HG03469 (cell line): ENCODE data around the gene R3HCC1L.
A peak's percentile ranks its signal among the peaks of the same experiment; 100 is the strongest.

ENCODE experiments used
- ATAC-seq: cut with Tn5 transposase; IDR thresholded peaks from one replicate; pipeline ENCODE4 v1.9.1; 2021; ENCODE audit warnings: mild to moderate bottlenecking, moderate library complexity, moderate number of reproducible peaks; ENCODE audit not compliant: unreplicated experiment

R3HCC1L gene

DNA sequence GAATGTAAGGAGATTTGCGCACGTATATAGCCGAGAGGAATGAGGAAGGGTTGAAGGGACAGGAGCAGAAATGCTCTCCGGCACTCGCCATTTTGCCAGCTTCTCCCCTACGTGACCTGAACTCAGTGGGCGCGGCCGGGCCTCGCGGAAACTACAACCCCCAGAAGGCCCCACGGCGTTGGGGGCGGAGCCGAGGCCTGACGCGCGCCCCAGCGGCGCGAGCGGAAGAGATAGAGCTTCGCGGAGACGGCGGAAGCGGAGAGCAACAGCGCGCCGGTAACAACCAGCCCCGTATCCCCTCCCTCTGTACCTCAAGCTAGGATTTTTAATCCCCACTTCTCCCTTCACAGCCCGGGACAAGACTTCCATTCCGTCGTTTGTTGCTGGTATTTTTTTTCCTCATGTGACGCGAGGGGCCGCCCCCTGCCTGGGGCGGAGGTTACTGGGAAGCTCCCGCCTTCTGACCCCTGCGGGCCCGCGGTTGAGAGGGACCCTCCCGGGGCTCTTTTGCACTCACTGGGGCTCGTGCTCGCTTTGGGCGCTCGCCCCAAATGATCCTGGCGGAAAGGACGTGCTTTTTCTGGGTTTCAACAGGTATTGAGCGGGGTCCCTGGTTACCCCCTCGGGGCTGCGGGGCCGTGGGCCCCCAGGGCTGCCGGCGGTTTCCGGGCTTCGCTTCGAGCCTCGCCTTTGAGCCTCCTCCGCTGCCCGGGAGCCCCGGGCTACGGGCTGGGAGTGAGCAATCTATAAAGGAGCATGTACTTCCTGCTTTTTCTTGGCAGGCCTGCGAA is at the start of gene R3HCC1L:
TSS of gene R3HCC1L (plus strand) at position 227 of the 791 bp plus-strand sequence. CDS start 73,458 bp downstream, outside the sequence.
- peak; percentile 70 for ATAC-seq

DNA sequence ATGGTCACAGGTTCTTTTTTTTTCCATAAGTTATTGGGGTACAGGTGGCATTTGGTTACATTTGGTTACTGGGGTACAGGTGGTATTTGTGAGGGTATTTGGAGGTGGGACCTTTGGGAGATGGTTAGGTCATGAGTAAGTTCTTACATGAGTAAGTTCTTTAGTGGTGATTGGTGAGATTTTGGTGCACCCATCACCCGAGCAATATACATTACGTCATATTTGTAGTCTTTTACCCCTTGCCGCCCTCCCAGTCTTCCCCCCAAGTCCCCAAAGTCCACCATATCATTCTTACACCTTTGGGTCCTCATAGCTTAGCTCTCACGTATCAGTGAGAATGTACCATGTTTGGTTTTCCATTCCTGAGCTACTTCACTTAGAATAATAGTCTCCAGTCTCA is 49.2 kb upstream of the R3HCC1L start:
- ATAC-seq, result no peak

DNA sequence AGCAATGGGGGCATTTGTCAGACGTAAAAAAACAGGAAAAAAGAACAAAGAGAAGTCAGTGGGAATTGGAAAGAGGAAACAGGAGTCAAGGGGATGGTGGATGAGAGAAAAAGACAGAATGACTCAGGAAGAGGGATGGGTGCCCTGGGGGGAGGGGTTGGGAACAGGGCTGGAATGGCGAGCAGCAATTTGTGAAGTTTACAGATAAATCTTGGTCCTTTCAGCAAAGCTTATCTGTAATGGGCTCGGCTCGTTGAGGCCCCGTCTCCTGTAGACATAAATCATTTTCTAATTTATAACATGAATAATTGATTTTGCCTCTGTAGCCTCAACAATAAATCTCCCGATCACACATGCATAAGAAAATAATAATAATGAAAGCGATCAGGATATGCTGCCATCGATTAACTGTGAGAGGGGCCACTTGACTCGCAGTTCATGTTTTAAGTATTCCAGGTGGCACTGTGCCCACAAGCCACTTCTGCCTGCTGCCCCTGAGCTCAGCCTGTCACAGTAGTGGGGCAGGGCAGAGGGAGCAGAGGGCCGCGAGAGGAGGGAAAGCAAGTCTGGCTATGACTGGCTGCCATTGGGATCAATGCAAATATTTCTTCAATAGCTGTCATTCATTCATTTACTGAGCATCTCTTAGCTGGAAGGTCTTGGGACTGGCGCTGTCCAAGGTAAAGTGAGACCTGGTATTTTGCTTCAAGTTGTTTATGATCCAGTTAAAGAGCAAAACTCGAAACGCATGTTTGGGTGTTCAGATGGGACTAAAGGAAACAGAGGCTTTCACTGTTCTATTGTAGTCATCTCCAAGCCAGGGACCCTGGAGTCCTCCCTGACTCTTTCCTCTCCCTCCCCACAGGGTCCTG is 47.4 kb upstream of the R3HCC1L start:
- ATAC-seq, result no peak

DNA sequence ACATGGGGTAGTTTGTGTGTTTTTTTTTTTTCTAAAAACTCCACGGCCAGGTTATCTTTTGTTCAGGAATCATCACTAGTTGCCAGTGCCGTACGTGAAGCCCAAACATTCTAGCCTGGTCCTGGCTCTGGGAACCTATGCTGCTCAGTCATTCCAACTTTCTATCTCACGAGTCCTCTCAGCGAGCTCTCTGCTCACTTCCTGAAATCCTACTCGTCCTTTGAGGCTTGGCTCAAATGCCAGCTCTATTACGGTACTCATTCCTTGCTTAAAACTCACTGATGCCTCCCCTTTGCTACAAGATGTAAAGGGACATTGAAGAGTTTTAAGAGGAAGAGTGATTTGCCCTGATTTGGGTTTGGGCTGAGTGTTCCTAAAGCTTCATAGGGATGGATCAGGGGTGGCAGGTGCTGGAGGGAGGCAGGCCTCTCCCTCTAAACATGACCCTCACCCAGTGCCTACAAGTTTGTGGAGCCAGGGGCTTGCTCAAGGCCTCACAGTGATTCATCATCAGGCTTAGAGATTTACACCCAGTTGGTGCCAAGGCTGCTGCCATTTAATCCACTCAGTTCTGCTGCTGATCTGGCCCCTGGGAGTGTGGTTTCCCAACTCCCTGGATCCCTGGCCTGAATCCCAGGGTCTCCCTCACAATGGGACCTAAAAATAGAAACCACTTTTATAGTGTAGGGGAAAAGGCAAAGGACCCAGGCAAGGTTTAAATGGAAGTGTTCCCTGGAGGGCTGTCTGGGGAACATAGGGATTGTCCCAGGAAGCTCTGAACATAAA is 46.1 kb upstream of the R3HCC1L start:
- ATAC-seq, result no peak

DNA sequence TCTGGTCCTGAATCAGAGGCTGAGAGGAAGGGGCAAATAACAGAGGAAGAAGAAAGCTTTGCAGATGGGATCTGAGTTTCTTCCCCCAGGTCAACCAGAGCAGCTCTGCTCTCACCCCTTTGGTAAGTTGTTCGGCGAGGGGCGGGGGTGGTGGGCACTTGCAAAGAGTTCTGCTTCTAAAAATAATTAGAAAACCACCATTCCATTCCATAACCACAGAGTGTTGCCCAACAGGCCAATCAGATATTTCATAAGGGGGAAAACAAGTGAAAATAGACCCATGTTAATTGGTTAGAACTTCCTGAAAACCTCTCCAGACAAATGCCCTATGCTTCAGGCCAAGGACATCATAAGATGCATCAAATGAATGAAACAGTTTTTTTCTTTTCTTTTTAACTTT is 43.6 kb upstream of the R3HCC1L start:
- no peak for ATAC-seq

DNA sequence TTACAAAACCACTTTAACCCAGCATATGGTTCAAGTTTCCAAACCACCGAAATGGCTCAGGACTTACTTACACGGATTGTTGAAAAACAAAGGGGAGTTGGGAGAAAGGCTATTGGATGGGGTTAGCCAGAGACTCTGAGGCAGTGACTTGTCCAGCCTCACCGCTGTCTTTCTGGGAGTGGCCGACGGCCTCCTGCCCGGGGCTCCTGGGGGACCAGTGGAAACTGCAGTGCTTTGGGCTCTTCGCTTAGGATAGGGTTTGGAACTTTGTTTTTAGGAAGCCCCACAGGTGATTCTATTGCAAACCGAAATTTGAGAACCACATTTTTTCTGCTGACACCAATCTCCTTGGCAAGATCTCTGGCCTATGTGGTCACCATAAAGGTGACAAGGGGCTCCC is 38.1 kb upstream of the R3HCC1L start:
- no peak for ATAC-seq

DNA sequence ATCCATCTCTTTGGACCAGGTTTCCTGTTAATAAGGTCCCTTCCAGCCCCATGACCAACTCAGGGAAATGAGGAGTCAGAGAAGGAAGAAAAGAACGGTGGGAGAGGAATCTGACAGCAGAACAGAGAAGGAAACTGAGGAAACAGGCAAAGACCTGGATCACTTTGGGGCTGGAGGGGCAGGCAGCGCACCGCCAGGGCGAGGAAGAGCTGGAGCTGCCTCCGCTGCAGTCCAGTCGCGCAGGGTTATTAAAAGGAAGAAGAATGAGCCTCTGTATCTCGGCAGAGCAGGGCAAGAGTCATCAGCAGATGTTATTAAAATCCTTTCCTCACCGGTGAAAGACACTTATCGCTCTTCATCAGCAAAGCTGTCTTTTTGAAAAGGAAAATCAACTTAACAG is 37.7 kb upstream of the R3HCC1L start:
- ATAC-seq, result no peak

DNA sequence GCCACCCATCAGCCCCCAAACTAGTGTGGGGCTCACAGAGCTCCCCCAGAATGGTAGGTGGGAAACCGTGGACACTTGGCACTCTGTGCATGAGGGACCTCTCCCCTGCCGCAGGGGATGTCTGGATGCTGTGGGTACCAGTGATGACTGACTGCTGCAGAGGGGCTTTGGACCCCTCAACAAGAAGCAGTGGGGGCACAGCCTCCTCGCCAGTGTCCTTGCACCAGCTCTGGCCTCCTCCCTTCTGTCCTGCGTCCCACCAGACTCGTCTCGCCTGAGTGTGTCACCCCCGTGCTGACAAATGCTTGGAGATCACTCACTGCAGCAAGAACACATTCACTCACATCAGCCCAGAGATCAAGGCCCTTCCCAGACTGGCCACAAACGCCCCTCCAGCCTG is 37.3 kb upstream of the R3HCC1L start:
- ATAC-seq, result no peak

DNA sequence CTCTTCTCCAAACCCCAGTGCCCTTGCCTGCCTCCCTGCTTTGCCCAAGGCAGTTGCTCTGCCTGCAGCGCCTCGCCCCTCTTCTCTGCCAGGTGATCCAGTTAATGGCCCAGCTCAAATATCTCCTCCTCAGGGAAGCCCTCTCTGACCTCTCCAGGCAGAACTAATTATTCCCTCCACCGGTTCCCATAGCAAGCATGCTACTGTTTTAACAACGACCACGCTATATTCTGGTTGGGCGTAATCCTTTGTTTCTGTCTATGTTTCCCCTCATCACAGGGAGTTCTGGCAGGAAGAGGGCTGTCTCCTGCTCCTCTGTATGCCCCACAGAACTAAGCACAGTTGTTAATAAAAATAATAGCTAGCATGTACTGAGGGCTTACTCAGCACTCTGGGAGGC is 36.8 kb upstream of the R3HCC1L start:
- no peak for ATAC-seq

DNA sequence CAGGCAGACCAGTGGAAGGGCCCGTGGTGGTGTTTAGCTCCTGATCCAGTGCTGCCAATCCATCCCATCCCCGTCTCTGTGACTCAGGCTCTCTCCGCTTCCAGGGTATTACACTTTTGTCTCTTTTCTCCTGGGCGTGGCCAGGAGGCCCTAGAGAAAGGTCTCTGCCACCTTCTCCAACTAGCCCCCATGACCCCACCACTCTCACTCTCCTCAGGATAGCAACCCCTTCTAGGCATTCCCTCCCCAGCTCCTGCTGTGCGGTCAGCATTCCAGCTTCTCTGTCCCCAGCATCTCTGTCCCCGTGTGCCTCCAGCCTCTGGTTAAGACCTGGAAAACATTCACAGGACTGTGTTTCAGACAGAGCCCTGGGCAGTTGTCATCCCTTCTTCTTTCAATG is 36.2 kb upstream of the R3HCC1L start:
- ATAC-seq, result no peak

DNA sequence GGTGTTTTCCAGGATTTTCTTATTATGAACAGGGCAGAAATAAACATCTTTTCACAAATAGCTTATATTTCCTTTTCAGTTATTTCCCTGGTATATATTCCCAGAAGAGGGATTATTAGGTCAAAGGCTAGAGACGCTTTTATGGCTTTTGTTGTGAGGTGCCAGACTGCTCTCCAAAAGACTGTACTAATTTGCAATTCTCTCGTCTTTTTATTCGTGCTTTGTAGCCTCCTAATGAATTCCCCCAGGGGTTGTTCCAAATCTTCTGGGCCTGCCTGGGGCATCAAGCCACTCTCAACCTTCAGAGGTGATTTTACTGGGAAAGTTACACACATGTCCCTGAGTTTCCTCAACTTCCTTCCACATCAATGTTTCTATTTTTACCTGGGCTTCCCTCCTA is 34.0 kb upstream of the R3HCC1L start:
- no peak for ATAC-seq

DNA sequence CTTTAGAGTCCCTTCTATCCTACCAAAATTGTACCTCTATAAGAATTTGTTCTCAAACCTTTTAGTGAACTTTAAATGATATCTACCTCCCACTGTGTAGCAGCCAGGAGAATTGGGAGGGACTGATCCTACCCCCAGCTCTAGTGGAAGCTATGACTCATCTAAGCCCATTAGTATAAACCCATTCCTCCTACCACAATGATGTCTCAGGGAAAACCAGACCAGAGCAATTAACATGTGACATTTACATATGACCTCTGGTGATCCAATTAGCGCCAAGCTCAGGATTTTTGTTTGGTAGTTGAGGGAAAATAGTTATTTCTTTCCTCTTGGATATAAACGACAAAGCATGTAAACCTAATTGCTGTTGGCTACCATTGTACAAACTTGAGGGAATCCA is 33.1 kb upstream of the R3HCC1L start:
- ATAC-seq, result no peak

DNA sequence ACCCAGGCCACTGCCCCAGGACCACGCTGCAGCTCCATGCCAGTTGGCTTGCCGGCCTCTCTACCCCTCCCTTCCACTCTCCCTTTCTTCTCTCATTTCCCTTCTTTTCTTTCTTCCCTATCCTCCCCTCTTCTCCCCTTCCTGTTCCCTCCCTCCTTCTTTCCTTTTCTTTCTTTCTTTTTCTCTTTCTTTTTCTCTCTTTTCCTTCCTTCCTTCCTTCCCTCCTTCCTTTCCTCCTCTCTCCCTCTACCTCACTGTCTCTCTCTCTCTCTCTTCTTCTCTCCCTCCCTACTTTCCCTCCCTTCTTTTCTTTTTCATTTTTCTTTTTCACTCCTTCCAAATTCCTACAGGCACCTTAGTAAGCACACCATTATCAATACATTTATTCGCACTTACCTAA is 30.3 kb upstream of the R3HCC1L start:
- ATAC-seq, result no peak

DNA sequence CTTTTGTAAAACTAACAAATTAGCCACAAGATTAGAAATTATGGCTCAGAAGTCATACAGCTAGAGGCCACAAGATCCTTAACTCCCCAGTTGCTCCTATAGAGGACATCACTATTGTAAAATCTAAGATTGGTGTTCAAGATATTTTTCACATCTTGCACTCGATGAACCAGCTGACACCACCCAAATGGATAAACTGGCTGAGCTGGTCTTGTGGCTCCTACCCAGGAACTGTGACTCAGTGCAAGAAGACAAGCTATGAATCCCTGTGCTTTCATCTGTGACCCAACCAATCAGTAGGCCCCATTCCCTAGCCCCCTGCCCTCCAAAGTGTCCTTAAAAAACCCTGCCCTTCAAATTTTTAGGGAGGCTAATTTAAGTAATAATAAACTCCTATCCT is 27.9 kb upstream of the R3HCC1L start:
- no peak for ATAC-seq

DNA sequence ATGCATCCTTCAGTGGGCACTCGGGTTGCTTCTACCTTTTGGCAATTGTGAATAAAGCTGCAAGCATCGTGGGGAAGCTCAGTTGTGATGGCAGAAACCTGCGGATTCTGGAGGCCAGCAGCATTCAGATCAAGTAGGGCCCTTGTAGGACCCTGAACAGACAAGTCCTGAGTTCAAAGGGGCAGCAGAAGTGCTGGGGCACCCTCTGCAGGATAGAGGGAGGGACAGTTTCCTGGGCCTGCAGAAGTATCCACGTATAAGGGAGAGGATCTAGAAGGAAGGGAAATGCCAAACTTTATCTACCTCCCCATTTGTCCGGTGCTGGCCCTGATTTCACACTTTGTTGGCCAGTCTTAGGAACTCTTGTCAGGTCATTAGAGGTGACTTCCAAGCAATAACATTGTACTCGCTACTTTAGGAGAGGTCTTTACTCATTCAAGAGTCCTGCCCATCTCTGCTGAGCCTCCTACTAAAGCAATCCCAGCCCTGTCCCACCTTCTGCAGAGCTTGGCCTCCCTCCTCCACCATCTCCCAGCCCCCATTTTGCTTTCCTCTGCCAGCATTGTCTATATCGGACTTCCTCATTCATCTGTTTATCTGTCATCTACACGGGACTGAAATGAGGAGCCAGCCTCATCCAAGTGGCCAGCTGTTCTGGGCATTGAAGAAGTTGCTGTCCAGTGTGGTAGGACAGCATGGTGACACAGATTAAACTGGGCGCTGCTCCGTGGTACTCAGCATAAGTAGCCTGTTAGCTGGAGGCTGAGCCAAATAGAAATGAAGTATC is 26.6 kb upstream of the R3HCC1L start:
- no peak for ATAC-seq

DNA sequence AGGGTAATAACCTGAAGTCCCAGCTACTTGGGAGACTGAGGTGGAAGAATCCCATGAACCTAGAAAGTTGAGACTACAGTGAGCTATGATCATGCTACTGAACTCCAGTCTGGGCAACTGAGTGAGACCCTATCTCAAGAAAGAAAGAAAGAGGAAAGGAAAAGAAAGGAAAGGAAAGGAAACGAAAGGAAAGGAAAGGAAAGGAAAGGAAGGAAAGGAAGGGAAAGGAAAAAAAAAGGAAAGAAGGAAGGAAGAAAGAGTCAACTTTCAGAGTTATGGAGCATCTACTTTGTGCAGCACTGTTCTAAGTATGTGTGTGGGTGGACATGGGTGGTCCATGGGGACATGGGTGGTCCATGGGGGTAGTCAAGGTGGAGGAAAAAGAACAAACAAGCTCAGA is 24.1 kb upstream of the R3HCC1L start:
- ATAC-seq, result no peak

DNA sequence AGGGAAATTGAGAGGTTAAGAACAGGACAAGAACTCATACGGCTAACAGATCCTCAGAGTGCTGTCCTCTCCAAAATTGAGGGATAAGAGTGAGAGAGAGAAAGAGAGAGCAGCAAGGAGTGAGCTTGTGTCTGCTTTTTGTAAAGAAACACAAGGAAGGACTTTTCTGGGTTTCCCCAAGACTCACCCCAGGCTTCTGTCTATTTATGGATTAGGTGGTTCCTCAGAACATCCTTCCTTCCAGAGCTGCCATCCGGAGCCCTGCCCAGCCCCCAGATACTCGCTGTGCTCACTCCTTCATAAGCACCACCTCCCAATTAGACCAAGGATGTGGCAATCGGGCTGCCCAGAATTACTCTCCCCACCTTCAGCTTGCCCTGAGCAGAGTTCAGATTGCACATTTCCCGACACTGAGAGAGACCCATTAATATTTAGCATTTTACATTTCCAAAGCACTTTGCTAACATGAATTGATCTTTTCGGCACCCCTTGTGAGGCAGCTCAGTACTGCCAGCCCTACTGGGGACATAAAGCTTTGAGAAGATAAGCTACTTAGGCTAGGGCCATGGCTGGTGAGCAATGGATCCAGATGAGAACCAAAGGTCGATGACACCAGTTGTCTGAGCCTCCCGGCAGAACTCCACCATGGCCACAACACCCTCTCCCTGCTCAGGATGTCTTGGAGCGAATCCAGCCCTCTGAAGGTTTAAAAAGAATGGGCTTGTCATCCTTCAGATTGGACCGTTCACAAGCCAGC is 19.2 kb upstream of the R3HCC1L start:
- ATAC-seq, result no peak

DNA sequence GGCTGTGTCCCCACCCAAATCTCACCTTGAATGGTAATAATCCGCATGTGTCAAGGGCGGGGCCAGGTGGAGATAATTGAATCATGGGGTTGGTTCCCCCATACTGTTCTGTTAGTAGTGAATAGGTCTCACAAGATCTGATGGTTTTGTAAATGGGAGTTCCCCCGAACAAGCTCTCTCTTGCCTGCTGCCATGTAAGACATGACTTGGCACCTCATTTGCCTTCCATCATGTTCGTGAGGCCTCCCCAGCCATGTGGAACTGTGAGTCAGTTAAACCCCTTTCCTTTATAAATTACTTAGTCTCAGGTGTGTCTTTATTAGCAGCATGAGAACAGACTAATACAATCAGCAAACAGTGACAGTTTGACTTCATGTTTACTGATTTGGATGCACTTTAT is 14.6 kb upstream of the R3HCC1L start:
- no peak for ATAC-seq

DNA sequence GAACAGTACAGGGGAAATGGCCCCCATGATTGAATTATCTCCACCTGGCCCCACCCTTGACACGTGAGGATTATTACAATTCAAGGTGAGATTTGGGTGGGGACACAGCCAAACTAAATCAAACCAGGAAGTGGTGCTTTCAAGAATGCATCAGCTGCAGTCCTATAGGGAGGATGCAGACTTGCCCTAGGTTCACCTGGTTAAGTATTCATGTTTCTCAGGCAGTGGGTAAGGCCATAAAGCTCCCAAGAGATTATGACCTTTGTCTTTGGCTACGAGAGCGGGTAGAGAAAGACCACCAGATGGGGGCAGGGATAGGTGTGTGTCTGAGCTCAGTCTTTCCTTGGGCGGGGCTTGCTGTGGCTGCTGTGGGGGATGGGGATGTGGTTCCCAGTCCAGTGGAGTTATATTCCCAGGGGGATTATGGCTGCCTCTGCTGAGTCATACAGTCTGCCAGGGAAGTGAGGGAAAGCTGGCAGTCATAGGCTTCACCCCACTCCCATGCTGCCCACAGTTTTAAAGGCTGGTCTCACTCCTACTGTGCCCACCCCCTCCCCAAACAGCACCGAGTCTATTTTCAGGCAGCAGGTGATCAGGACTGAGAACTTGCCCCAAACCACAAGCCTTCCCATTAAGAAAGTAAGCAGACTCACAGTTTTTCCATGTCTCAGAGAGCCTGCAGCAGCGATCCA is 8.4 kb upstream of the R3HCC1L start:
- no peak for ATAC-seq
